PC-3 (cell line): ENCODE results near the gene SMPD2. TPM values are rescaled to one million over a fixed set of nuclear protein-coding genes. Genes with fewer than 3 reads are reported as not detected.

Experiments used
- ATAC-seq: fragments of 200-7000 bp; cut with Tn5 transposase; 2 replicates; pipeline ENCODE4 v1.9.1; 2020; ENCODE audit warnings: mild to moderate bottlenecking, moderate library complexity
- BruUV-seq: library from RNA; stranded (reverse); fragments of 400-500 nt; replicated peaks from 2 replicates; lab custom pipeline; 2021; lab: Mats Ljungman, UMichigan
- CTCF ChIA-PET: fragments of 300-600 bp; sonication (Branson Sonifier 250); formaldehyde crosslinking; loops from one replicate; lab custom pipeline; 2022; ENCODE audit warnings: antibody characterized with exemption; lab: Charles Lee
- POLR2A ChIA-PET: fragments of 300-600 bp; sonication (Branson Sonifier 250); formaldehyde crosslinking; loops from one replicate; lab custom pipeline; 2022; ENCODE audit warnings: antibody characterized with exemption; ENCODE audit not compliant: unreplicated experiment; lab: Charles Lee
- DNase-seq: peaks from one replicate; pipeline ENCODE4 v3.0.0-alpha.2; 2015
- H2AFZ ChIP-seq: fragments of 300-600 bp; sonication (generic); 2 replicates; pipeline ENCODE4 v1.6.0; 2016; ENCODE audit warnings: antibody characterized with exemption, low read length
- H3F3A ChIP-seq: fragments of 300-600 bp; sonication (generic); one replicate; pipeline ENCODE4 v1.6.0; 2017; ENCODE audit warnings: antibody characterized with exemption, low read length, control low read depth, mild to moderate bottlenecking; ENCODE audit not compliant: unreplicated experiment
- H3K27ac ChIP-seq: fragments of 300-600 bp; sonication (generic); 2 replicates; pipeline ENCODE4 v1.5.1; 2016; ENCODE audit warnings: mild to moderate bottlenecking, low read length
- H3K27me3 ChIP-seq: fragments of 300-600 bp; sonication (generic); 2 replicates; pipeline ENCODE4 v1.6.1; 2016; ENCODE audit warnings: low read length, mixed read lengths
- H3K36me3 ChIP-seq: fragments of 300-600 bp; sonication (generic); 2 replicates; pipeline ENCODE4 v1.6.1; 2016; ENCODE audit warnings: low read depth, mixed run types, low read length, mixed read lengths
- H3K4me1 ChIP-seq: fragments of 300-600 bp; sonication (generic); 2 replicates; pipeline ENCODE4 v1.5.1; 2016; ENCODE audit warnings: low read length; ENCODE audit not compliant: insufficient read depth
- H3K4me2 ChIP-seq: fragments of 300-600 bp; sonication (generic); 2 replicates; pipeline ENCODE4 v1.6.0; 2016; ENCODE audit warnings: low read length
- H3K4me3 ChIP-seq: fragments of 300-600 bp; sonication (generic); 2 replicates; pipeline ENCODE4 v1.5.1; 2016; ENCODE audit warnings: mild to moderate bottlenecking, low read length, mixed read lengths
- H3K79me2 ChIP-seq: fragments of 300-600 bp; sonication (generic); 2 replicates; pipeline ENCODE4 v1.6.1; 2017; ENCODE audit warnings: low read length, mixed read lengths
- H3K9ac ChIP-seq: fragments of 300-600 bp; sonication (generic); 2 replicates; pipeline ENCODE4 v1.6.0; 2016; ENCODE audit warnings: mild to moderate bottlenecking, low read length
- H3K9me2 ChIP-seq: fragments of 300-600 bp; sonication (generic); replicated peaks from 2 replicates; pipeline ENCODE4 v1.6.1; 2016; ENCODE audit warnings: mixed run types, low read length, mixed read lengths
- H3K9me3 ChIP-seq: fragments of 300-600 bp; sonication (generic); 2 replicates; pipeline ENCODE4 v1.6.1; 2016; ENCODE audit warnings: low read length, mixed read lengths
- H4K20me1 ChIP-seq: fragments of 300-600 bp; sonication (generic); 2 replicates; pipeline ENCODE4 v1.6.1; 2016; ENCODE audit warnings: low read length, mixed read lengths
- EZH2 ChIP-seq: fragments of 300-600 bp; sonication (generic); IDR thresholded peaks from one replicate; pipeline ENCODE4 v1.6.1; 2017; ENCODE audit warnings: antibody characterized with exemption, mild to moderate bottlenecking, low read length; ENCODE audit not compliant: unreplicated experiment
- EZH2phosphoT487 ChIP-seq: fragments of 300-600 bp; sonication (generic); IDR thresholded peaks from 2 replicates; pipeline ENCODE4 v1.6.1; 2018; ENCODE audit warnings: mild to moderate bottlenecking, antibody characterized with exemption, low read length, borderline replicate concordance
- intact Hi-C: fragments of 100-400 bp; cut with micrococcal nuclease; formaldehyde crosslinking; loops from 2 replicates; pipeline ENCODE4 v1.9.0; 2023
- total RNA-seq: library from RNA; depleted of rRNA; stranded (reverse); fragments of >200 nt; gene quantifications from 2 replicates; pipeline ENCODE4 v1.2.3, GENCODE V29; 2014
- TF ChIP-seq, protein P1 (sequence below): fragments of 300-600 bp; sonication (generic); conservative IDR thresholded peaks from 2 replicates; pipeline ENCODE4 v1.5.1; 2017; ENCODE audit warnings: antibody characterized with exemption, low read depth, mild to moderate bottlenecking, low read length

SMPD2 gene
- total RNA-seq, 1 experiment from 2014 or later = 12.6 TPM

DNA sequence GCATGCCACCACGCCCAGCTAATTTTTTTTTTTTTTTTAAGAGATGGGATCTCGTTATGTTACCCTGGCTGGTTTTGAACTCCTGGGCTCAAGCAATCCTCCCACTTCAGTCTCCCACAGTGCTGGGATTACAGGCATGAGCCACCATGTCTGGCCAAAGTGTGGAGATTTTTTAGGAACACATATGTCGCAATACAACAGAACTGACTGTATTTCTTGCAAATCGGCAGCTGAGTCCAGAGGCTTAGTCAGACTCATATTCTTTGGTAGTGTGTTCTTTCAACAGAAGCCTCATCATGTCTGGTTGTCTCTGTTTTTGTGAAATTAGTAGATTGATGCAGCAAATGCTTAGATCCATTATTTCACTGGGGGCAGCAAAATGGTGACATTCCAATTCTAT lies 34.3 kb upstream of the SMPD2 start:
- BruUV-seq = no TSS peak
- no peak for TF ChIP-seq EZH2
- TF ChIP-seq, protein P1, sequence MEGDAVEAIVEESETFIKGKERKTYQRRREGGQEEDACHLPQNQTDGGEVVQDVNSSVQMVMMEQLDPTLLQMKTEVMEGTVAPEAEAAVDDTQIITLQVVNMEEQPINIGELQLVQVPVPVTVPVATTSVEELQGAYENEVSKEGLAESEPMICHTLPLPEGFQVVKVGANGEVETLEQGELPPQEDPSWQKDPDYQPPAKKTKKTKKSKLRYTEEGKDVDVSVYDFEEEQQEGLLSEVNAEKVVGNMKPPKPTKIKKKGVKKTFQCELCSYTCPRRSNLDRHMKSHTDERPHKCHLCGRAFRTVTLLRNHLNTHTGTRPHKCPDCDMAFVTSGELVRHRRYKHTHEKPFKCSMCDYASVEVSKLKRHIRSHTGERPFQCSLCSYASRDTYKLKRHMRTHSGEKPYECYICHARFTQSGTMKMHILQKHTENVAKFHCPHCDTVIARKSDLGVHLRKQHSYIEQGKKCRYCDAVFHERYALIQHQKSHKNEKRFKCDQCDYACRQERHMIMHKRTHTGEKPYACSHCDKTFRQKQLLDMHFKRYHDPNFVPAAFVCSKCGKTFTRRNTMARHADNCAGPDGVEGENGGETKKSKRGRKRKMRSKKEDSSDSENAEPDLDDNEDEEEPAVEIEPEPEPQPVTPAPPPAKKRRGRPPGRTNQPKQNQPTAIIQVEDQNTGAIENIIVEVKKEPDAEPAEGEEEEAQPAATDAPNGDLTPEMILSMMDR = no peak
- TF ChIP-seq EZH2phosphoT487 = no peak
- CTCF ChIA-PET = no interaction called here

DNA sequence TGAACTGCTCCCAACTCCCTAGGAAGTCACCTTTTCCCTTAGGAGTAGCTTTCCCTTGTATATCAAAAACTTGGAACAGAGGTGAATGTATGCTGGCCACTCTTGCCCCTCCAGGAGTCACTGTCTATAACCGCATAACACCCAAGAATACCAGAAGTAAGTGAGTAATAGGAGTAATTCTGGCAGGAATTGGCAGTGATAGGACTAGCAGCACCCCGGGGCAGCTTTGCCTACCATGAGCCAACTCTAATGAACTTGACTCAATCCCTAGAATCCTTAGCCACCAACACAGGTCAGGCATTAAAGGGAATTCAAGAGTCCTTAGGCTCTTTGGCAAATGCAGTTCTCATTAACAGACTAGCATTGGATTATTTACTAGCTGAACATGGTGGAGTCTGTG lies 29.5 kb upstream of the SMPD2 start:
- Histone ChIP-seq H3K27me3 (no peaks in the 10 kb centered on the region), H3K27ac (no peak overlapping the region), H3K4me2 (no peak overlapping the region), H3F3A (no peaks in the 10 kb centered on the region), H4K20me1 (no peaks in the 10 kb centered on the region), H3K9me3 (no peaks in the 10 kb centered on the region), H3K36me3 (no peaks in the 10 kb centered on the region), H2AFZ (no peak overlapping the region), H3K4me3 (no peak overlapping the region), H3K9me2 (no peaks in the 10 kb centered on the region), H3K79me2 (no peaks in the 10 kb centered on the region), H3K9ac (no peak overlapping the region), H3K4me1 (no peaks in the 10 kb centered on the region)
- TF ChIP-seq EZH2phosphoT487 (no peak), EZH2 (no peak)
- TF ChIP-seq, protein P1 = no peak
- CTCF ChIA-PET = no interaction called here
- DNase-seq (peak; percentile 22), ATAC-seq (no peak)
- POLR2A ChIA-PET = no interaction called here
- BruUV-seq = no TSS peak
- intact Hi-C loops = no loop called here

More for the DNA sequence above, 34.3 kb upstream of the SMPD2 start:
- H3K27ac ChIP-seq = no peak overlapping the region
- H2AFZ ChIP-seq = no peak overlapping the region
- no peaks in the 10 kb centered on the region for H3K36me3 ChIP-seq
- H3K9ac ChIP-seq = no peak overlapping the region
- no peaks in the 10 kb centered on the region for H3K27me3 ChIP-seq
- no peaks in the 10 kb centered on the region for H3K9me2 ChIP-seq
- H3K4me2 ChIP-seq = no peak overlapping the region
- no peaks in the 10 kb centered on the region for H4K20me1 ChIP-seq
- POLR2A ChIA-PET = no interaction called here
- no peaks in the 10 kb centered on the region for H3K4me1 ChIP-seq
- H3F3A ChIP-seq = no peaks in the 10 kb centered on the region
- no peaks in the 10 kb centered on the region for H3K9me3 ChIP-seq
- no peak for ATAC-seq
- H3K79me2 ChIP-seq = no peaks in the 10 kb centered on the region
- H3K4me3 ChIP-seq = no peak overlapping the region
- intact Hi-C loops = no loop called here
- no peak for DNase-seq

DNA sequence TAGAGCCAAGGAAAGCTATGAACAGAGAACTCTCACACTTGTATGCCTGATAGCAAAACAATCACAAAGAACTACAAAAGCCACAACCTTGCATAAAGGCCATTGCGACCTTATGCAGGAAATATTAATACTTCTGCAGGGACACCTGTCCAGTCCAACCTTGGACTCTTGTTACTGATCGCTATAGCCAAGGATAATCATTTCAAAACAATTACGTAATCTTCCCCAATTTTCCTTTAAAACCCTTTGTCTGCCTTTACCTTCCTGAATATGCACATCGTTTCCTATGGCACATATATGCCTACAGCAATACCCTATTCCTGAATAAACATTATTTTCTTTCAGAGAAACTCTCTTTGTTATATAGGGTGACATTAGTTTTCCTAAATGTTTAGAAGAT lies 22.9 kb upstream of the SMPD2 start:
- no peak overlapping the region for H3K4me3 ChIP-seq

More for the DNA sequence above, 22.9 kb upstream of the SMPD2 start:
- Histone ChIP-seq H3K9ac (no peak overlapping the region), H2AFZ (no peak overlapping the region), H3K27ac (no peak overlapping the region), H3K9me2 (no peaks in the 10 kb centered on the region), H3K9me3 (no peaks in the 10 kb centered on the region), H3K4me1 (peaks cover 9% of the 10 kb centered on the region; the same call in 1 of the 2 replicates), H4K20me1 (no peaks in the 10 kb centered on the region), H3K36me3 (no peaks in the 10 kb centered on the region), H3K79me2 (no peaks in the 10 kb centered on the region), H3K27me3 (no peaks in the 10 kb centered on the region), H3F3A (no peaks in the 10 kb centered on the region), H3K4me2 (no peak overlapping the region)
- no TSS peak for BruUV-seq
- ChIA-PET POLR2A (no interaction called here), CTCF (no interaction called here)
- no peak for DNase-seq
- no peak for ATAC-seq
- intact Hi-C loops = no loop called here
- TF ChIP-seq, protein P1 = no peak
- TF ChIP-seq EZH2phosphoT487 = no peak
- TF ChIP-seq EZH2 = no peak
